GM12801 (cell line): ENCODE measurements around the gene SCARB1.

Source experiments
- TF ChIP-seq, protein P1 (sequence below): IDR thresholded peaks from one replicate; pipeline ENCODE4 v1.5.1; 2011; ENCODE audit warnings: control low read depth; ENCODE audit not compliant: insufficient read length; ENCODE audit errors: extremely low read depth

SCARB1 gene

DNA sequence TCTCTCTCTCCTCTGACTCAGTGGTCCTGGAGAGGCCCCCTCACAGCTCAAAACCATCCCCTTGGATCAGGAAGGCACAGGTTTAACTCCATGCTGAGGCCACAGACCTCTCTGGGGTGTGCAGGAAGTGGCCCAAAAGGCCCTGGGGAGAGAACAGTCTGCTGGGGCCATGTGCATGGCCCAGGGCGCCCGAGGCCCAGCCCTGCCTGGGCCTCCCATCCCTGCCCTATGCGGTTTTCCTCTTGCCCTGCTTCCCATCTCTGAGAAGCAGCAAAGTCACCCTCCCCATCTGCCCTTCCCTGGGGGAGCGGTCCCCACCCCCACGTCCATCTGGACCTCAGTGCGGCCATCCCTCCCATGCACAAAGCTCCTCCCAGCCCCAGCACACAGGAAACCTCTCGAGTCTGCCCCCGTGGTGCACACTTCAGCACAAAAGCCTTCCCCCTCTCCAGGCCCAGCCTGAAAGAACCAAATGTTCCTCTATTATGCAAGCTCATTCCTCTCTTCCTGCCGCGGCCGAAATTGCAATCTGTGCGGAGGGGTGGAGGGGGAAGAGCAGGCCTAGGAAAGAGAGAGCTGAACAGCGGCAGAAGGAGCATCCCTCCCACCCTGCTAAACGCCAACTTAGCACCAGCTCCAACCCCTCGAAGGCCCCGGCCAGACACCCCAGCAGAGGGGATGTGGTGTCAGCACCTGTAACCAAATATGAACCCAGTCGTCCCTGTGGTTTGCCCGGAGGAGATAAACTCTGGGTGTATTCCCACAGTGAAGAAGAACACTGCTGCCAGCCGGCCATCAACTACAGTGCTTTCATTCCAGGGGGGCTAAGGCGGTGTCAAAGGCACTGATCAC, 108.5 kb downstream of the SCARB1 start:
- TF ChIP-seq, protein P1, sequence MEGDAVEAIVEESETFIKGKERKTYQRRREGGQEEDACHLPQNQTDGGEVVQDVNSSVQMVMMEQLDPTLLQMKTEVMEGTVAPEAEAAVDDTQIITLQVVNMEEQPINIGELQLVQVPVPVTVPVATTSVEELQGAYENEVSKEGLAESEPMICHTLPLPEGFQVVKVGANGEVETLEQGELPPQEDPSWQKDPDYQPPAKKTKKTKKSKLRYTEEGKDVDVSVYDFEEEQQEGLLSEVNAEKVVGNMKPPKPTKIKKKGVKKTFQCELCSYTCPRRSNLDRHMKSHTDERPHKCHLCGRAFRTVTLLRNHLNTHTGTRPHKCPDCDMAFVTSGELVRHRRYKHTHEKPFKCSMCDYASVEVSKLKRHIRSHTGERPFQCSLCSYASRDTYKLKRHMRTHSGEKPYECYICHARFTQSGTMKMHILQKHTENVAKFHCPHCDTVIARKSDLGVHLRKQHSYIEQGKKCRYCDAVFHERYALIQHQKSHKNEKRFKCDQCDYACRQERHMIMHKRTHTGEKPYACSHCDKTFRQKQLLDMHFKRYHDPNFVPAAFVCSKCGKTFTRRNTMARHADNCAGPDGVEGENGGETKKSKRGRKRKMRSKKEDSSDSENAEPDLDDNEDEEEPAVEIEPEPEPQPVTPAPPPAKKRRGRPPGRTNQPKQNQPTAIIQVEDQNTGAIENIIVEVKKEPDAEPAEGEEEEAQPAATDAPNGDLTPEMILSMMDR, result no peak

DNA sequence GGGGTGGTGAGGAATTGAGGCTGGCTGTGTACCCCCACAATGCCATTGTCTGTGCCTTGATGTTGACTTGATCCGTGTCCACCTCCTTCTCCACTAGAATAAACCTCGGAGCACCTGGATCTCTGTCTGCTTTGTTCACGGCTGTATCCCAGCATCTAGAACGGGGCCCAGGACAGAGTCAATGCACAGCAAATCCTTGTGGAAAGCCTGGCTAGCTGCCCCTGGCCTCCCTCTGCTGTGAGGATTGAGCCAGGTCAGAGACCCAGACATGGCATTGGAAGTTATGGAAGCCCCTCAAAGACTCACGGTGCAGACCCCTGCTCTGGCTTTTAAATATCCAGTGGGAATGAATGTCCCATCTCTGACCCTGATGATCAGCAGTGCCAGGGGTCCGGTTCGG, 109.2 kb downstream of the SCARB1 start:
- TF ChIP-seq, protein P1, result no peak

DNA sequence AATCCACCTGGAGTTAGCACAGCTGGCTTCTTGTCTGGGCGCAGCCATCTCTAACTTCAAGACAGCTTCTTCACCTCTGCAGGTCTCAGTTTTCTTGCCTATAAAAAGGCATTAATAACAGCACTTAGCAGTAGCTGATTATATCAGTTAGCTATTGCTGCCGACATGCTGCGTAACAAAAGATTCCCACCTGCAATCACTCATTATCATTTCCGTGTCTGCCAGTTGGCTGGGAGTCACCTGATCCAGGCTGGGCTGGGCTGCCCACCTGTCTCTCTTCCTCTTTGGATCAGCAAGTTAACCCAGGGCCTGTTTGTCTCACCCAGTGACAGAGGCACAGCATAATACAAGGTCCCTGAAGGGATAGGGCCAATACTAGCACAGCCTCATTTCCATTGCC, 109.7 kb downstream of the SCARB1 start:
- TF ChIP-seq, protein P1, result no peak

DNA sequence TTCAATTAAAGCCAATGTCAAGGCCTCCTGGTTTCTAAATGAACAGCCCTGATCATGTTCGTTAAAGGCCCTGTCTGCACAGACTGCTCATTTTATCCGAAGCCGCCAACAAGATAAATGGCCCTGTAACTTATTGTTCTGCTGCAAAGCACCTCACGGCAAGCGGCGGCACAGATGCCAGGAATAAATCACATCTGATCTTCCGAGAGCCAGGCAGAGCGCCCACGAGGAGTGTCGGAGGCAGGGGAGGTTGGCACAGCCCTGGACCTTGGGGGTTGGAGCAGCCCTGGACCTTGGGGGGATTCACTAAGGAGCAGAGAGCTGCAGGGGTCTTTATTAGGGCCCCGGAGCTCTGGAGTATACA, 110.5 kb downstream of the SCARB1 start:
- TF ChIP-seq, protein P1, result no peak

DNA sequence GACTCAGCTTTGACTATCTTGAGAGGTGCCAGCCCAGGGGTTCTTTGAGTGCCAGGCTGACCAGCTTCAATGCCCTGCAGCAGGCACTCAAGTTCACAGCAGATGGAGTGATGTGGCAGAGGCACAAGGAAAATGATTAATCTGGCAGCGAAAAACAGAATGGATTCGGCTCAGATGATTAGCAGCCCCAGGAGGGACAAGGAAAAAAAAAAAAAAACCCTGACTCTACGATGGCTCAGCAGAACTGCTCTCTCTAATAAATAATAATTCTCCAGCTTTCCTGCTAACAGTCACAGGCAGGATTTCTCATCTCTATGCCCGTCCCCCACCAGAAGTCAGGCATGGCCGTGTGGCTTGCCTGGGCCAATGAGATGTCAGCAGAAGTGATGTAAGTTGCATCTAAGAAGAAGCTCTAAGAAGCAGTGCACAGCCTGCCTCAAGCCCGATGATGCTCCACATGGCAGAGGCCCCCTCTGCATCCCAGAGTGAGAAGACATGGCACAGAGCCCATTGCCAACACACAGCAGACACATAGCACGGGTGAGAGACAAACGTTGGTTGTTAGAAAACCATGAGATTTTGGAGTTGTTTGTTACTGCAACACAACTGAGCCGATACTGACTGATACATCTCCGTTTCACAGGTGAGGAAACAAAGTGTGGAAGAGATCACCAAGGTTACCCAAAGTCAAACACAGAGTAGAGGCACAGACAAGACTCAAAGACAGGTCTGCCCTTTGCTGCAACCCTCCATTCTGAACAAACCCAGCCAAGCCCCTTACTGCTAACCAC, 111.0 kb downstream of the SCARB1 start:
- TF ChIP-seq, protein P1, result no peak

DNA sequence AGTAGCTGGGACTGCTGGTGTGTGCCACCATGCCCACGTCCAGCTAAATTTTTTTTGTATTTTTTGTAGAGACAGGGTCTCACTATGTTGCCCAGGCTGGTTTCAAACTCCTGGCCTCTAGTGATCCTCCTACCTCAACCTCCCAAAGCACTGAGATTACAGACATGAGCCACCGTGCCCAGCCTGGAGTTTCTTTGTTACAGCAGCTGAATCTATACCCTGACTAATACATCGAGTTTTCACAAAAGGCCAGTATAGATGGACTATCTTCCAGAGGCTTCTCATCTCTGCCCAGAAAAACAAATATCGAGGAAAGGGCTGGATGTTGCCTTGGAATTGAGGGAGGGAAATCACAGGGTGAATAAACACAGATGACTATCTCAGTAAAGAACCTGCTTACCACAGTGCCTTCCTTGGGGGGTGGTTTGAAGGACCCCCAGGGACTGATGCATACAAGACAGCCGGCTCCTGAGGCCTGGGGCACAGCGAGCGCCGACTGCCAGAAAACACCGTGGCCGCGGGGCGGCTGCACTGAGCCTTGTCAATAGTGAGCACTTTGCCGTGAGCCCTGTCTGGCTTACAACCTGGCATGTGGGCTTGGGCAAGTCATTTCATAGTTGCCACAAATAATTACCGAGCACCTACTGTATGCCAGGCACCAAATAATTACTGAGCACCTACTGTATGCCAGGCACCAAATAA, 111.9 kb downstream of the SCARB1 start:
- TF ChIP-seq, protein P1, result no peak

DNA sequence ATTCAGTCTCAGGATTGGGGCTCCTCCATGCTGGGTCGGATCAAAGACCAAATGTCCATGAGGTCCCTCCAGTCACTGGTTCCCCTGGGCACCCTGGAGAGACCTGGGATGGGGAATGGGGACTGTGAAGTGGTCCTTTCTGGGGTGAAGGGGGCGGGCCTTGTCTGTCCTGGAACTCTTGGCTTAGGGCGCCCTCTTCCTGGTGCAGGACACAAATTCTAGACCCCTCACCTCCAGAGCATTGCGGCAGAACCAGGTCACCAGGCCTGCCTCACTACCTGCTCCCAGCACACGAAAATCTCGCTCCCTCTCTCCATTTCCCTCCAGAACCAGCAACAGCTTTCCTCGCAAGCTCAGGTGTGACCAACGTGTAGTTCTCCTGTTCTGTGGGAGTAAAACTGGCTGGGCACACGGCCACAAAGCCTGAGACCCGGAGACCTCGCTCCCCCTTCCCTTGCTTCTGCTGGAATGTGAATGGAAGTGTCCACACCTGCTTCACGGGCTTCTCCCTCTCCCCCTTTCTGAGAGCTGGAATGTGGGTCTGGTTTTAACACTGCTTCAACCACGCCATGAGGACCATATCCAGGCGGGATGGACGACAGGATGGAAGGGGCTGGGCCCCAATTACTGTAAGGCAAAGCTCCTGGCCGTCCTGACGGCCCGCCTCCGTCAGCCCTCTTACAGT, 112.7 kb downstream of the SCARB1 start:
- TF ChIP-seq, protein P1, result no peak
